Measurements from ENCODE around the gene FAM168B. TPM values are rescaled to one million over a fixed set of nuclear protein-coding genes. Genes with fewer than 3 reads are reported as not detected.
A peak's percentile ranks its signal among the peaks of the same experiment; 100 is the strongest.
"Not testable (repeated sequence)": the region's sequence is repeated elsewhere in the genome, so short reads cannot be mapped to it uniquely, and the experiment has no call there.

Gene FAM168B, protein sequence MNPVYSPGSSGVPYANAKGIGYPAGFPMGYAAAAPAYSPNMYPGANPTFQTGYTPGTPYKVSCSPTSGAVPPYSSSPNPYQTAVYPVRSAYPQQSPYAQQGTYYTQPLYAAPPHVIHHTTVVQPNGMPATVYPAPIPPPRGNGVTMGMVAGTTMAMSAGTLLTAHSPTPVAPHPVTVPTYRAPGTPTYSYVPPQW
- 123 and 145 TPM in 2 replicates for total RNA-seq

DNA sequence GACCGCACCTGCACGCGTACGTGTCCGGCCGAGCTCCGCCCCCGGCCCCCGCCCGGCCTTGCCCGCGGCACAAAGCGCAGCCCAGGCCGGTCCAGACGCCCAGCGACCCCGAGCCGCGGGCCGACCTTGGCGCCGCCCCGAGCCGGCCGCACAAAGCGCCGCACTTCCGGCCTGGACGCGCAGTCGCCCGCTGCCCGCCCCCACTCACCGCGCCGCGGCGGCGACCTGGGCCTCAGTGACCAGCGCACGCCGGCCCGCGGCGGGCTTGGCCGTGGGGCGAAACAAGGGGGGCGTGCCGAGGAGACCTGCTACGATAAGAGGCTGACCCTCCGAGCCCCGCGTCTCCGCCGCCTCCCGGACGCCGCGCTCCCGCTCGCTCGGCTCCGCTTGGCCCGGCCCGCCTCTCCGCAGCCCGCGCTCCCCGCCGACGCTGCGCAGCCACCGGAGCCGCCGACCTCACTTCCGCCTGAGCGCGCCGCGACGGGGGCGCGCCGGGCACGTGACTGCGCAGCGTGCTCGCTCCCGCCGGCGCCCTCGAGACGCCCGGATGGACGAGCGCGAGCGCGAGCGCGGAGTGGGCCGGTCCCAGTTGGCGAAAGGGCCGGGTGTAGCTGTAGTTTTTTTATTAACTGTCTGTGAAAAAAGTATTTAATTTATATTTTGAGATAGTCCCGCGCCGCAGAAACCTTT is at the start of gene FAM168B:
TSS of gene FAM168B (minus strand) at position 455 of the 690 bp plus-strand sequence. CDS start 10,814 bp downstream, outside the sequence.
- DNase-seq (ENCODE audit: extremely low read depth, low read depth, low spot score) = no peak

- no peak for DNase-seq (ENCODE audit: extremely low read depth, low read depth, low spot score)
These were observed 49.6 kb upstream of the FAM168B start for GRCh38 chr2:131142849-131143248.

- DNase-seq (ENCODE audit: extremely low read depth, low read depth, low spot score) = no peak
These were observed 47.3 kb upstream of the FAM168B start for GRCh38 chr2:131140581-131140980.

DNA sequence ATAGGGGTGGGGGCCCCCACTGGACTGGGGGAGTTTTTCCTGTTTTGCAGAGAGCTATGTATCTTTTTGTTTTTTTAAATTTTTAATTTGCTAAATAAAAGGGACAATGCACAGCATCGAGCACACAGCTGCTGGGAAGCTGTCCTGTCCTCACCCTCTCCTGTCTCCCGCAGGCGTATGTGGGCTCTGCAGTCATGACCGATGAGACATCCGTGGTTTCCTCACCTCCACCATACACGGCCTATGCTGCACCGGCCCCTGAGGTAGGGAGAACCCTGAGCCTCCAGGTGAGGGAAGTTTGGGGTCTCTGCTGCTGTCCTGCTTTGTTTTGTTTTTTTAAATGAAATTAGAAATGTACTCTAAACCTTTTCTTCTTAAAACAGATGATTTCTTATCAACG is 39.5 kb upstream of the FAM168B start:
- DNase-seq (ENCODE audit: extremely low read depth, low read depth, low spot score) = no peak

GRCh38 chr2:131130298-131130596 is 37.0 kb upstream of the FAM168B start:
- DNase-seq (ENCODE audit: extremely low read depth, low read depth, low spot score) = no peak

DNA sequence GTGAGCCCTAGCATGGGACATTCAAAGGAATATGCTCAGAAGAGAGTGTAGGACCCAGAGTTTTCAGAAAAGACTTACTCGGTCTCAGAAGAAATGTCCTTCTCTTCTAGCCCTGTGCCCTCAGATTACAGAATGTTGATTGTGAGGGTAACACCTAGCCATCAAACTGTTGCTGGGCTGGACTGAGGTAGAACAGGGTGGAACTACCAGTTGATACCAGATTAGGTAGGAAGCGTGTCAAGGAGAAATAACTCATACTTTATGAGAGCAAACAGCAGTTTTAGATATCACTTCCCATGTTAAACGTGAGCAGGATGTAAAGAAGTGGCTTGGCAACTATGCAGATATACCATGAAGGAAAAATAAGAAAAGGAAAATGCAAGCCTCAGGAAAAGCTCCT is 34.7 kb upstream of the FAM168B start:
- no peak for DNase-seq (ENCODE audit: extremely low read depth, low read depth, low spot score)

GRCh38 chr2:131127076-131127475 is 33.8 kb upstream of the FAM168B start:
- DNase-seq (ENCODE audit: extremely low read depth, low read depth, low spot score) = no peak

DNA sequence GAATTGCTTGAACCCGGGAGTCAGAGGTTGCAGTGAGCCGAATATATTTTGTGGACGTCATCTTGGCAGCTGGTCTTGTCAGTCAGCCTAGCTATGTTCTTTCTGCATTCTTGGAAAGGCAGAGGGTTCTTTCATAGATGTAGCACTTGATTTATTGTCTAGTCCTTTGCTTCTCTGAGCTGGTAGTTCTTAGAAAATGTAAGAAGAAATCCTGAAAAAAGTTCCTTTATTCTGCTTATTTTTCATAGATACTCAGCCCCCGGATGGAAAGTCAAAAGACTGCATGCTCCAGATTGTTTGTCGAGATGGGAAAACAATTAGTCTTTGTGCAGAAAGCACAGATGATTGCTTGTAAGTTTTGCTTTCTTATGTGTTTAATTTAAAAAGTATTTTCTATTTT is 33.2 kb upstream of the FAM168B start:
- DNase-seq (ENCODE audit: extremely low read depth, low read depth, low spot score) = no peak

GRCh38 chr2:131125195-131125757 is 32.0 kb upstream of the FAM168B start:
- no peak for DNase-seq (ENCODE audit: extremely low read depth, low read depth, low spot score)

DNA sequence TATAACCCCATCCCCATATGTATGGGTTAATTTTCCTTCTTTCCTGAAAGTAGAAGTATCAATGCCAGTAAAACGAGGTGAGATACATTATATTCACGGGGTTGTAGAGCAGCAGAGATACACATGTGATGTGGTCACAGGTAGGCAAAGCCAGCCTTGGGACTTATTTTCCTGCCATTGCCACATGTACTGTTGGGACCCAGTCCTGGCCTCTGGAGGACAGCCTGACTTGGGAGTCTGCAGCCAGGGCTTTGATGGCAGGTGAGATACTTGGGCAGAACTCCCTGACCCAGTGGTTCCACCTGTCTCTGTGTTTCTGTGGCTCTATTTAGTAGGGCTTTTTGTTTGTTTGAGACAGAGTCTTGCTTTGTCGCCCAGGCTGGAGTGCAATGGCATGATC is 29.9 kb upstream of the FAM168B start:
- DNase-seq (ENCODE audit: extremely low read depth, low read depth, low spot score) = no peak

DNA sequence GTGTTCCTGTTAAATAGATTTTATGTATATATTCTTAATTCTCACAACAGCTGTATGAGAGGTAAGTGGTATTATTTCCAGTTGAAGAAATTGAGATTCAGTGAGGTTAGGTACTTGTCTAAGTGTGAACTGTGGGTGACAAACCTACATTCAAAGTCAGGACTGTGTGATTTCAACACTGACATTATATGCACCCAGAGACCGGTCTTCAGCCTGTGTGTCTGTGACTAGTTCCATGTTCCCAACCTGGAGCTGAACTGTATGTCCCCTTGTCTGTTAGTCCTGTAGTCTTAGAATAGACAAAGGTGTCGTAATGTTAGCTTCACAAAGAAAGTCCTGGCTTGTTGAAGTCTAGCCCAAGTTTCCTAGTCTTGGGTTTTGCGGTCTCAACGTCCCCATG is 29.2 kb upstream of the FAM168B start:
- no peak for DNase-seq (ENCODE audit: extremely low read depth, low read depth, low spot score)

DNA sequence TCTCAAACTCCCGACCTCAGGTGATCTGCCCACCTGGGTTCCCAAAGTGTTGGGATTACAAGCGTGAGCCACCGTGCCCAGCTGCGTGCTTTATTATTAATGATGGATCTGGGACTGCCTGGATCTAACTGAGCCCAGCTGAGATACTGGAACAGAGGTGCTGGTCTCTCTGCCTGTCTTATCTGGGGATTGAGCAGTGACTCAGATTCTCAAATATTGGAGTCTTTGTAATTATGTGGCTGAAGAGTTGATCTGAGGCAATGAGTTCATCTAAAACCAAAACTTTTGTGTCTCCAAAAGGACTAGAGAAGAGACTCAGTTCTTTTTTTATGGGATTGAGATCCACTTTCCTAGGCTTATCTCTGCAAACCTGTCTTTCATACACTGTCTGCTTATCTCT is 28.2 kb upstream of the FAM168B start:
- DNase-seq (ENCODE audit: extremely low read depth, low read depth, low spot score) = no peak

GRCh38 chr2:131120815-131121317 is 27.6 kb upstream of the FAM168B start:
- no peak for DNase-seq (ENCODE audit: extremely low read depth, low read depth, low spot score)

DNA sequence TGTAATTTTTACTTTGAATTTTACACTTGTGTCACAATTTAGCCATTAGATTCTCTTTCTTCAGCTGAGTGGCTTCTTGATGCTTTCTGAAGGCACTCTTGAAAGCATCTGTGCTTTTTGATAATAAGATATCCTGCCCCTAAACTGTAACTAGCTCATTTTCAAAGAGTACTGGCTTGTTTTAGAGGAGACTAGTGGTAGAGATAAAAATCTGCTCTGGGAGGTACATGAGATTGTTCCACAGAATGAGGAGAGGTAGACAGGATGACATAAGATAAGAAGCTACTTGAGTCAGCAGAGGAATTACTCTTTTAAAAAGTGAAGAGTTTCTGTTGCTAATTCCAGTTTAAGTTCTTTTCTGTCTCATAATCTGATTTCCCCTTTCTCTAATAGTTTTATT is 22.5 kb upstream of the FAM168B start:
- no peak for DNase-seq (ENCODE audit: extremely low read depth, low read depth, low spot score)

GRCh38 chr2:131114950-131115349 is 21.7 kb upstream of the FAM168B start:
- not testable (repeated sequence) for DNase-seq (ENCODE audit: extremely low read depth, low read depth, low spot score)

- DNase-seq (ENCODE audit: extremely low read depth, low read depth, low spot score) = no peak
These were observed 20.4 kb upstream of the FAM168B start for GRCh38 chr2:131113566-131114227.

DNA sequence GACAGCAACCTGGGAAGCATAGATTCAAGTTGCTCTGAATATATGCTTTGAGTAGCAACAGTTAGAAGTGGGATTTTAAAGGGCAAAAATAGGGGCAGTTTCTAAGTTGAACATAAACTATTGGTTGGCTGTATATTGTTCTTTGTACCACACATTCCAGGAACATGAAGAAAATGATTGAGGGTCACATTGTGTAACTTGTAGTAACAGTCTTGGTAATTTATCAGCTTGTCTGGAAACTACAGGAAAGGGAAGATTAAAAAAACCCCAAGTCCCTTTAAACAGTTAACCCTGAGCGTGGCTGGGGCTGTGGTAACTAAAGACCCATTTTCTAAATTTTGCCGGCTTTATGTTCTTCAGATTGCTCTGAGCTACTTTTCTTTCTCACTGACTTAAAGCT is 19.3 kb upstream of the FAM168B start:
- DNase-seq (ENCODE audit: extremely low read depth, low read depth, low spot score) = no peak

GRCh38 chr2:131105950-131106801 is 12.9 kb upstream of the FAM168B start:
- peak; percentile 37 for DNase-seq (ENCODE audit: extremely low read depth, low read depth, low spot score)

DNA sequence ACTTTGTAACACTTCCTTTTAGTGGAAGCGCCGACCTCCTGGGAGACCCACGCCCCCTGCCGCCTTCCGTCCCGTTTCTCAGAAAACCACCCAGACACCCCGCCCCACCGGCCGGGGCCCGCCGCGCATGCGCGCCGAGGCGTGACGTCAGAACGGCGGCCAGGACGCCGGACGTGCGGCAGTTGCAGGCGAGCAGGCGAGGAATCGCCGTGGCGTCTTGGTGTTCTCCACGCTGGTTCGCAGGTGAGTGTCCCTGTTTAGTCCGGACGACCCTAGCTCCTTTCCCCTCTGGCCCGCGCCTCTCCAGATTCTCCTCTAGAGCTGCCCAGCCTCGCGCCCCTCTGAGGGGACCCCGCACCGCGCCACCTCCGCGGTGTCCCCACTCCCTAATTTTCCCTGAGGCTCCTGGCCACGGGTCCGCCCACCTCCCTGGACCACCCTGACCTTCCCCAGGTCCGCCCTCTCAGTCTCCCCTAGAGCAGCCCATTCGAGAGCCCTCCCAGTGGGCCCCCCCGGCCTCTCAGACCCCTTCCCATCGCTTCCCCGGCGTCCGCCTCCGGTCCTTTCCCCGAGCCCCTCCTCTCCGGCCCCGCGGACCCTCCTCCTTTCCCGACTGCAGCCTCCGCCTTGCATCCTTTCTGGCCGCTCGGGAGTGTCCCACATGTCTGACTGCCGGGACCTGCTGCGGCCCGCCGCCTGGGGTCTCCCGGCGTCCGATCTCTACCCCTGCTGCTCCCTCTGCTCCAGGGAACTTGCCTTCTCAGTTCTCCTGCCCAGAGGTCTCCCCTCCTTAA is 12.1 kb upstream of the FAM168B start, which contains the start of gene PLEKHB2:
TSS of gene PLEKHB2 (plus strand) at position 181 of the 794 bp plus-strand sequence. CDS start 15,606 bp downstream, outside the sequence.
- DNase-seq (ENCODE audit: extremely low read depth, low read depth, low spot score) = peak; percentile 31

Measured in glomerular endothelial cell (primary cell).